Naive B cell (primary cell): ENCODE results near the gene OR5D18. TPM values are rescaled to one million over a fixed set of nuclear protein-coding genes. Genes with fewer than 3 reads are reported as not detected.
"Not testable (repeated sequence)": the region's sequence is repeated elsewhere in the genome, so short reads cannot be mapped to it uniquely, and the experiment has no call there.

Experiments used
- ATAC-seq, 2 donors: fragments of 150-1000 bp; cut with Tn5 transposase; 2 replicates each; pipeline ENCODE4 v1.10.0; 2021; ENCODE audit warnings: low read depth in 2 of 2, mild to moderate bottlenecking in 2 of 2, moderate library complexity in 2 of 2
- DNase-seq: peaks from one replicate; pipeline ENCODE4 v3.0.0; 2022
- H3K27ac Mint-ChIP-seq, 6 donors: one replicate each; pipeline ENCODE4 v1.8.0; 2020 to 2022; ENCODE audit warnings: mild to moderate bottlenecking in 6 of 6, mixed read lengths in 6 of 6, moderate library complexity in 5 of 6, inconsistent platforms in 2 of 6
- H3K27me3 Mint-ChIP-seq, 3 donors: one replicate each; pipeline ENCODE4 v1.8.0; 2021 to 2022; ENCODE audit warnings: mixed read lengths in 3 of 3, mild to moderate bottlenecking in 1 of 3
- H3K36me3 Mint-ChIP-seq, 2 donors: one replicate each; pipeline ENCODE4 v1.8.0; 2020 to 2022; ENCODE audit warnings: mixed read lengths in 2 of 2, inconsistent platforms in 1 of 2, mild to moderate bottlenecking in 1 of 2
- H3K4me1 Mint-ChIP-seq, 3 donors: one replicate each; pipeline ENCODE4 v1.8.0; 2020 to 2022; ENCODE audit warnings: mixed read lengths in 3 of 3, inconsistent platforms in 1 of 3, mild to moderate bottlenecking in 1 of 3, moderate library complexity in 1 of 3
- H3K4me3 Mint-ChIP-seq, 8 donors: one replicate each; pipeline ENCODE4 v1.8.0; 2020 to 2022; ENCODE audit warnings: mild to moderate bottlenecking in 8 of 8, mixed read lengths in 8 of 8, moderate library complexity in 8 of 8, inconsistent platforms in 2 of 8
- H3K9me3 Mint-ChIP-seq, 7 donors: one replicate each; pipeline ENCODE4 v1.8.0; 2020 to 2022; ENCODE audit warnings: mixed read lengths in 7 of 7, mild to moderate bottlenecking in 5 of 7, inconsistent platforms in 2 of 7, moderate library complexity in 1 of 7
- polyA plus RNA-seq, 6 donors: library from polyadenylated mRNA; unstranded; fragments of 300-500 nt; fragmentation: Illumina TruSeq; gene quantifications; one replicate each; pipeline ENCODE4 v1.2.3, GENCODE V29; 2021; ENCODE audit warnings: low read depth in 6 of 6

The OR5D18 gene
- polyA plus RNA-seq: not detected

GRCh38 chr11:55819330-55819729 is at the start of gene OR5D18:
Gene OR5D18 (plus strand): TSS chr11:55819630. CDS start chr11:55819630, 0 bp downstream.
- peaks cover 4 to 24% (median 11%) of the 10 kb centered on the region in 7 donors for H3K9me3 Mint-ChIP-seq
- ATAC-seq (no peak), DNase-seq (no peak)
- H3K27me3 Mint-ChIP-seq: no peaks in the 10 kb centered on the region
- no peak within 1 kb of the TSS for H3K4me3 Mint-ChIP-seq
- no peaks in the 10 kb centered on the region for H3K36me3 Mint-ChIP-seq
- H3K27ac Mint-ChIP-seq: peak within 1 kb of the TSS in 1 of 6 donors; percentile 57
- H3K4me1 Mint-ChIP-seq: no peaks in the 10 kb centered on the region

GRCh38 chr11:55773138-55773537 is 46.3 kb upstream of the OR5D18 start, which contains the start of gene OR5D13:
Gene OR5D13 (plus strand): TSS chr11:55773438. CDS start chr11:55773438, 0 bp downstream.
- no peaks in the 10 kb centered on the region for H3K27me3 Mint-ChIP-seq
- ATAC-seq (no peak), DNase-seq (no peak)
- H3K27ac Mint-ChIP-seq: no peak within 1 kb of the TSS
- no peak within 1 kb of the TSS for H3K4me3 Mint-ChIP-seq
- peaks cover 0 to 23% (median 9%) of the 10 kb centered on the region in 7 donors for H3K9me3 Mint-ChIP-seq
- H3K4me1 Mint-ChIP-seq: no peaks in the 10 kb centered on the region
- no peaks in the 10 kb centered on the region for H3K36me3 Mint-ChIP-seq

DNA sequence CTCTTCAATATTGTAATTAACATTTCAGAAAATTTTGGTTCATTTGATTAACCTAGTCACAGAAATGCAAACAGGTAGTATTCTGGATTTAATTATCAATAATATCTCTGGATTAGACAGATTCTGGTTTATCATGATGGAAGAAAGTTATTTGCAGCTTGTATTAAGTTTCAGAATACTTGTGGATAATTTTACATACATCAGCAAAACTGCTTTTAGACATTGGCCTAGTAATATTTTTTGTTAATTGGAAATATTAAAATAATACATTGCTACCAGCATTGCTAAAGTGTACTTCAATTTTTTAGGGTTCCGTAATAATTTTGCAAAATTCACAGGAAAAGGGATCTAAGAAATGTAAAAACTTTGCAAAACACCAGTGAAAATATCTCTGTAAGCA is 27.8 kb upstream of the OR5D18 start:
- ATAC-seq (no peak), DNase-seq (no peak)
- Mint-ChIP-seq H3K27ac (no peak overlapping the region), H3K36me3 (no peaks in the 10 kb centered on the region), H3K9me3 (peaks cover 0 to 24% (median 9%) of the 10 kb centered on the region in 7 donors), H3K27me3 (no peaks in the 10 kb centered on the region), H3K4me3 (no peak overlapping the region), H3K4me1 (no peaks in the 10 kb centered on the region)

- no peaks in the 10 kb centered on the region for H3K27me3 Mint-ChIP-seq
- H3K36me3 Mint-ChIP-seq: no peaks in the 10 kb centered on the region
- no peak for ATAC-seq
- H3K4me1 Mint-ChIP-seq: no peaks in the 10 kb centered on the region
- no peak for DNase-seq
- H3K4me3 Mint-ChIP-seq: no peak overlapping the region
- H3K9me3 Mint-ChIP-seq: peaks cover 0 to 17% (median 4%) of the 10 kb centered on the region in 7 donors
- no peak overlapping the region for H3K27ac Mint-ChIP-seq
These were observed 26.1 kb upstream of the OR5D18 start for GRCh38 chr11:55793321-55793720.

- Mint-ChIP-seq H3K27ac (no peak within 1 kb of the TSS), H3K4me1 (no peaks in the 10 kb centered on the region), H3K36me3 (no peaks in the 10 kb centered on the region), H3K27me3 (no peaks in the 10 kb centered on the region), H3K4me3 (no peak within 1 kb of the TSS), H3K9me3 (peaks cover 0 to 20% (median 12%) of the 10 kb centered on the region in 7 donors)
- DNase-seq: no peak
- no peak for ATAC-seq
These were observed 24.2 kb upstream of the OR5D18 start, which contains the start of gene OR5D14 for GRCh38 chr11:55795256-55795655. Gene OR5D14 (plus strand): TSS chr11:55795556. CDS start chr11:55795556, 0 bp downstream.

DNA sequence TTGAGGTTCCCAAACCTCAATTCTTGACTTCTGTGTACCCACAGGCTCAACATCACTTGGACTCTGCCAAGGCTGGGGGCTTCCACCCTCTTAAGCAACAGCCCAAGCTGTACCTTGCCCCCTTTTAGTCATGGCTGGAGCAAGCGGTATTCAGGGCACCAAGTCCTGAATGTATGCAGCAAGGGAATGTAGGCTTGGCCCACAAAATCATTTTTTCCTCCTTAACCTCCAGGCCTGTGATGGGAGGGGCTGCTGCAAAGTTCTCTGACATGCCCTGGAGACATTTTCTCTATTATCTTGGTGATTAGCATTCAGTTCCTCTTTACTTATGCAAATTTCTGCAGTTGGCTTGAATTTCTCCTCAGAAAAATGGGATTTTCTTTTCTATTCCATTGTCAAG is 13.2 kb upstream of the OR5D18 start:
- ATAC-seq: no peak
- H3K27ac Mint-ChIP-seq: no peak overlapping the region
- H3K27me3 Mint-ChIP-seq: no peaks in the 10 kb centered on the region
- no peaks in the 10 kb centered on the region for H3K4me1 Mint-ChIP-seq
- H3K36me3 Mint-ChIP-seq: no peaks in the 10 kb centered on the region
- H3K9me3 Mint-ChIP-seq: peaks cover 10 to 33% (median 17%) of the 10 kb centered on the region in 7 donors
- H3K4me3 Mint-ChIP-seq: peak overlapping the region in 1 of 8 donors; percentile 55
- DNase-seq: no peak

GRCh38 chr11:55811067-55811466 is 8.4 kb upstream of the OR5D18 start, which contains the start of gene OR5L1:
Gene OR5L1 (plus strand): TSS chr11:55811367. CDS start chr11:55811467, 100 bp downstream.
- Mint-ChIP-seq H3K9me3 (peaks cover 7 to 23% (median 11%) of the 10 kb centered on the region in 7 donors), H3K36me3 (no peaks in the 10 kb centered on the region), H3K4me3 (no peak within 1 kb of the TSS), H3K27ac (peak within 1 kb of the TSS in 2 of 6 donors; percentile 51 to 75), H3K27me3 (no peaks in the 10 kb centered on the region), H3K4me1 (no peaks in the 10 kb centered on the region)
- ATAC-seq (no peak), DNase-seq (no peak)

DNA sequence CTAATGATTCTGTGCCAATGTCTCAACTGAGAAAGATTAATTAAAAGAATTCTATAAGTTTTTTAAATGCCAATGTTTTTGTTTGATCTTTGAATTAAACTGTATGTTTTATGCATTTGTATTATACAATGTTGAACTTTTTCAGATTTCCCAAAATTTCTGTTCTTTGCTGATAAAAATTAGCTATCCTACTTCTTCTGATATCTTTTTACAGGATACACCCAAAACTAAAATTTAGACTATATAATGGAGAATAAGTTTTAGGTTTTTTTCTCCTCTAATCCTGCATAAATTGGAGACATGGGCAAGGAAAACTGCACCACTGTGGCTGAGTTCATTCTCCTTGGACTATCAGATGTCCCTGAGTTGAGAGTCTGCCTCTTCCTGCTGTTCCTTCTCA is 7.5 kb downstream of the OR5D18 start, which contains the start of gene OR5L2:
TSS of gene OR5L2 (plus strand) at position 301 of the 400 bp plus-strand sequence. CDS start at position 301, 0 bp downstream.
- H3K27ac Mint-ChIP-seq: no peak within 1 kb of the TSS
- H3K4me3 Mint-ChIP-seq: no peak within 1 kb of the TSS
- H3K27me3 Mint-ChIP-seq: no peaks in the 10 kb centered on the region
- DNase-seq: no peak
- peaks cover 0 to 11% (median 6%) of the 10 kb centered on the region in 7 donors for H3K9me3 Mint-ChIP-seq
- no peaks in the 10 kb centered on the region for H3K36me3 Mint-ChIP-seq
- no peaks in the 10 kb centered on the region for H3K4me1 Mint-ChIP-seq
- ATAC-seq: no peak

DNA sequence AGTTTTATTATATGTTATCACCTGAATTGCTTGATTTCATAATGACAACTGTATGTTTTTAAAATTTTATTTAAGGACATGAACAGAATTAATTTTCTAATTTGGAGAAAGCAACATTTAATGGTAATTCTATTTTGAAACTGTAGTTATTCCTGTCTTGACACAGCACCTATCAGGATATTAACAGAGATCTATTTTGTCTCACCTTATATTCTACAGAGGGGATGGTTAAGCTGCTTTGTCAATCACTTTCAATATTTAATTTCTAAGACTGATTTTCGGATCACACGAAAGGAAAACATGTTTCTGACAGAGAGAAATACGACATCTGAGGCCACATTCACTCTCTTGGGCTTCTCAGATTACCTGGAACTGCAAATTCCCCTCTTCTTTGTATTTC is 19.0 kb downstream of the OR5D18 start, which contains the start of gene OR5D16:
TSS of gene OR5D16 (plus strand) at position 301 of the 400 bp plus-strand sequence. CDS start at position 301, 0 bp downstream.
- DNase-seq (no peak), ATAC-seq (no peak)
- H3K27ac Mint-ChIP-seq: no peak within 1 kb of the TSS
- H3K4me1 Mint-ChIP-seq: no peaks in the 10 kb centered on the region
- H3K27me3 Mint-ChIP-seq: no peaks in the 10 kb centered on the region
- H3K9me3 Mint-ChIP-seq: peaks cover 5 to 36% (median 16%) of the 10 kb centered on the region in 7 donors
- no peaks in the 10 kb centered on the region for H3K36me3 Mint-ChIP-seq
- no peak within 1 kb of the TSS for H3K4me3 Mint-ChIP-seq

GRCh38 chr11:55847453-55847852 is 28.0 kb downstream of the OR5D18 start:
- no peaks in the 10 kb centered on the region for H3K4me1 Mint-ChIP-seq
- no peak overlapping the region for H3K4me3 Mint-ChIP-seq
- H3K9me3 Mint-ChIP-seq: peaks cover 0 to 11% (median 4%) of the 10 kb centered on the region in 7 donors
- no peak overlapping the region for H3K27ac Mint-ChIP-seq
- ATAC-seq (no peak), DNase-seq (no peak)
- no peaks in the 10 kb centered on the region for H3K27me3 Mint-ChIP-seq
- no peaks in the 10 kb centered on the region for H3K36me3 Mint-ChIP-seq

- Mint-ChIP-seq H3K36me3 (no peaks in the 10 kb centered on the region), H3K4me3 (no peak overlapping the region), H3K27me3 (no peaks in the 10 kb centered on the region), H3K27ac (no peak overlapping the region), H3K9me3 (peaks cover 0 to 14% (median 4%) of the 10 kb centered on the region in 7 donors), H3K4me1 (no peaks in the 10 kb centered on the region)
- ATAC-seq (no peak), DNase-seq (no peak)
These were observed 29.6 kb downstream of the OR5D18 start for GRCh38 chr11:55849037-55849436.

- Mint-ChIP-seq H3K27me3 (no peaks in the 10 kb centered on the region), H3K36me3 (no peaks in the 10 kb centered on the region), H3K27ac (no peak overlapping the region), H3K4me3 (no peak overlapping the region), H3K9me3 (peaks cover 0 to 11% (median 7%) of the 10 kb centered on the region in 7 donors), H3K4me1 (no peaks in the 10 kb centered on the region)
- DNase-seq (no peak), ATAC-seq (no peak)
These were observed 32.7 kb downstream of the OR5D18 start for GRCh38 chr11:55852141-55852540.

DNA sequence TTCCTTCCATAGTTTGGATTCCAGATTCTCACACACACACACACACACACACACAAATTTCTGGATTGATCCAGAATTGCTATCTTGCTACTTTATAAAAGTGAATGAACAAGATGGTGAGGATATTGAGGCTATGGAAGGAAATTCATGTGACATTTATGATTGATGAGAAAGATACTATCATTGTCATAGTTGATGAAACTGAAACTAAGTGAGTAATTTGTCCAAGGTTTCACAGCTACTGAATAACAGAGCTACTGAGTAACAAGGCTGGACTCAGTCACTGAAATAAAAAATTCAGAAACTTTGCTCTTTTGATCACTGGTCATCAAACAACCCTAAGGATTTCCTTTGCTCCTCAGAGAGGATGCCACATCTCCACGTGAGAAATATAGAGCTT is 35.3 kb downstream of the OR5D18 start:
- DNase-seq: no peak

GRCh38 chr11:55867354-55867753 is 47.9 kb downstream of the OR5D18 start:
- not testable (repeated sequence) for H3K36me3 Mint-ChIP-seq, ATAC-seq

More for the DNA sequence above, 35.3 kb downstream of the OR5D18 start:
- Mint-ChIP-seq H3K9me3 (peaks cover 0 to 17% (median 7%) of the 10 kb centered on the region in 7 donors), H3K27me3 (no peaks in the 10 kb centered on the region), H3K4me3 (no peak overlapping the region), H3K36me3 (no peaks in the 10 kb centered on the region), H3K27ac (no peak overlapping the region), H3K4me1 (no peaks in the 10 kb centered on the region)
- no peak for ATAC-seq

More at GRCh38 chr11:55867354-55867753, 47.9 kb downstream of the OR5D18 start:
- not testable (repeated sequence) for H3K9me3 Mint-ChIP-seq, H3K4me3 Mint-ChIP-seq, H3K4me1 Mint-ChIP-seq, H3K27ac Mint-ChIP-seq, DNase-seq, H3K27me3 Mint-ChIP-seq
